ENCODE results near the gene ZMYND11. TPM values are rescaled to one million over a fixed set of nuclear protein-coding genes. Genes with fewer than 3 reads are reported as not detected.

Gene ZMYND11
- total RNA-seq, 1 donor from 2014 or later: 49.2 TPM

GRCh38 chr10:241966-242643, 106.8 kb downstream of the ZMYND11 start:
- Histone ChIP-seq H3K27me3 (ENCODE audit: control insufficient read depth, insufficient read depth, low read length) (no peaks in the 10 kb centered on the region), H3K36me3 (ENCODE audit: control insufficient read depth, insufficient read depth, low read length) (peaks cover 7% of the 10 kb centered on the region), H3K4me3 (ENCODE audit: low read depth, low read length) (no peak overlapping the region)
- no peak for FAIRE-seq
- no peak for TF ChIP-seq CTCF (IDR thresholded peaks at IDR 0.05; ENCODE audit: insufficient read depth, low read length, severe bottlenecking)
- DNase-seq (ENCODE audit: low read depth): no peak

- no peak for TF ChIP-seq CTCF (IDR thresholded peaks at IDR 0.05; ENCODE audit: insufficient read depth, low read length, severe bottlenecking)
- Histone ChIP-seq H3K27me3 (ENCODE audit: control insufficient read depth, insufficient read depth, low read length) (no peaks in the 10 kb centered on the region), H3K4me3 (ENCODE audit: low read depth, low read length) (no peak overlapping the region), H3K36me3 (ENCODE audit: control insufficient read depth, insufficient read depth, low read length) (peaks cover 12% of the 10 kb centered on the region)
- FAIRE-seq (no peak), DNase-seq (ENCODE audit: low read depth) (no peak)
These were observed 109.0 kb downstream of the ZMYND11 start for GRCh38 chr10:244227-244626.

GRCh38 chr10:246431-246830, 111.2 kb downstream of the ZMYND11 start:
- no peak for FAIRE-seq
- DNase-seq (ENCODE audit: low read depth): no peak
- peaks cover 12% of the 10 kb centered on the region for H3K36me3 ChIP-seq (ENCODE audit: control insufficient read depth, insufficient read depth, low read length)
- TF ChIP-seq CTCF (IDR thresholded peaks at IDR 0.05; ENCODE audit: insufficient read depth, low read length, severe bottlenecking): no peak
- no peak overlapping the region for H3K4me3 ChIP-seq (ENCODE audit: low read depth, low read length)
- H3K27me3 ChIP-seq (ENCODE audit: control insufficient read depth, insufficient read depth, low read length): no peaks in the 10 kb centered on the region

- no peak for FAIRE-seq
- Histone ChIP-seq H3K36me3 (ENCODE audit: control insufficient read depth, insufficient read depth, low read length) (peaks cover 13% of the 10 kb centered on the region), H3K4me3 (ENCODE audit: low read depth, low read length) (no peak overlapping the region), H3K27me3 (ENCODE audit: control insufficient read depth, insufficient read depth, low read length) (no peaks in the 10 kb centered on the region)
- TF ChIP-seq CTCF (IDR thresholded peaks at IDR 0.05; ENCODE audit: insufficient read depth, low read length, severe bottlenecking): no peak
- no peak for DNase-seq (ENCODE audit: low read depth)
These were observed 112.2 kb downstream of the ZMYND11 start for GRCh38 chr10:247480-247879.

- Histone ChIP-seq H3K4me3 (ENCODE audit: low read depth, low read length) (no peak overlapping the region), H3K27me3 (ENCODE audit: control insufficient read depth, insufficient read depth, low read length) (no peaks in the 10 kb centered on the region), H3K36me3 (ENCODE audit: control insufficient read depth, insufficient read depth, low read length) (peaks cover 13% of the 10 kb centered on the region)
- DNase-seq (ENCODE audit: low read depth) (no peak), FAIRE-seq (no peak)
- TF ChIP-seq CTCF (IDR thresholded peaks at IDR 0.05; ENCODE audit: insufficient read depth, low read length, severe bottlenecking): no peak
These were observed 113.1 kb downstream of the ZMYND11 start for GRCh38 chr10:248307-248706.
